HUDEP-2 (cell line): Measurements from ENCODE around the gene GRAP.

ENCODE experiments used
- DNase-seq, 76 experiments: peaks; one replicate each; lab custom pipeline; 2025; ENCODE audit not compliant: unreplicated experiment in 76 of 76; lab: John Stamatoyannopoulos, UW

GRAP gene

GRCh38 chr17:19004421-19005136, 42.2 kb downstream of the GRAP start, which contains the start of gene FAM83G:
TSS of gene FAM83G (minus strand) at chr17:19004764. CDS start at chr17:19004041, 723 bp downstream.
- DNase-seq = peak in 64 of 76 experiments; percentile 3 to 79 (median 48)

- peak in 1 of 76 experiments; percentile 9 for DNase-seq
These were observed 43.0 kb downstream of the GRAP start for GRCh38 chr17:19003543-19004420.

- DNase-seq = no peak
These were observed 43.8 kb downstream of the GRAP start for GRCh38 chr17:19002805-19003542.

- DNase-seq = no peak
These were observed 44.7 kb downstream of the GRAP start for GRCh38 chr17:19001907-19002590.

- no peak for DNase-seq
These were observed 46.0 kb downstream of the GRAP start for GRCh38 chr17:19000531-19001325.

- no peak for DNase-seq
These were observed 46.8 kb downstream of the GRAP start for GRCh38 chr17:18999911-19000310.

GRCh38 chr17:18999394-18999793, 47.4 kb downstream of the GRAP start:
- DNase-seq = no peak

GRCh38 chr17:18997650-18998196, 49.0 kb downstream of the GRAP start:
- peak in 39 of 76 experiments; percentile 3 to 64 (median 27) for DNase-seq

GRCh38 chr17:18996458-18996857, 50.3 kb downstream of the GRAP start:
- no peak for DNase-seq

- no peak for DNase-seq
These were observed 51.5 kb downstream of the GRAP start for GRCh38 chr17:18995220-18995619.

GRCh38 chr17:18994631-18995030, 52.1 kb downstream of the GRAP start:
- no peak for DNase-seq

GRCh38 chr17:18993905-18994526, 52.7 kb downstream of the GRAP start:
- no peak for DNase-seq

- DNase-seq = no peak
These were observed 54.2 kb downstream of the GRAP start for GRCh38 chr17:18992454-18993130.

GRCh38 chr17:18991531-18992315, 55.0 kb downstream of the GRAP start:
- no peak for DNase-seq

GRCh38 chr17:18990331-18990730, 56.4 kb downstream of the GRAP start:
- no peak for DNase-seq

- no peak for DNase-seq
These were observed 58.1 kb downstream of the GRAP start for GRCh38 chr17:18988546-18989173.

GRCh38 chr17:18987862-18988545, 58.8 kb downstream of the GRAP start:
- no peak for DNase-seq
